HG03378 (cell line): Measurements from ENCODE around the gene PERM1.
"Not testable (repeated sequence)": the region's sequence is repeated elsewhere in the genome, so short reads cannot be mapped to it uniquely, and the experiment has no call there.

Experiments
- ATAC-seq: cut with Tn5 transposase; IDR thresholded peaks from one replicate; pipeline ENCODE4 v1.9.1; 2021; ENCODE audit warnings: mild to moderate bottlenecking, moderate library complexity; ENCODE audit not compliant: unreplicated experiment

Gene PERM1

DNA sequence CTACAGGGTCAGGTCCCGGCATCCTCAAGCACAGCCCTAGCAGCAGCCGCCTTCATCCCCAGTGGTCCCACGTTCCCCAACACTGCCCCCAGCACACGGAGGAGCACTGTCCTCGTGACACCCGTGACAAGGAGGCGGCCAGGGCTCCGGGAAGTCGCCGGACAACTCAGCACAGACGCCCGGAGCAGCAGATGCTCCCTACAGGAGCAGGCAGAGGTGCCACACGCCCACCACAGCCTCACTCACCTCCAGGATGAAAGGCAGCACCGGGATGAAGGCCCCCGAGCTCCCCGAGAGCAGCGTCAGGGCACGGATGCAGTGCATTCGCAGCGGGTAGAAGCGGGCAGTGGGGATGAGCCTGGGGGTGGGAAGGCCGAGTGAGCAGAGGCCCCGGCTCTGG is 31.0 kb downstream of the PERM1 start:
- no peak for ATAC-seq

DNA sequence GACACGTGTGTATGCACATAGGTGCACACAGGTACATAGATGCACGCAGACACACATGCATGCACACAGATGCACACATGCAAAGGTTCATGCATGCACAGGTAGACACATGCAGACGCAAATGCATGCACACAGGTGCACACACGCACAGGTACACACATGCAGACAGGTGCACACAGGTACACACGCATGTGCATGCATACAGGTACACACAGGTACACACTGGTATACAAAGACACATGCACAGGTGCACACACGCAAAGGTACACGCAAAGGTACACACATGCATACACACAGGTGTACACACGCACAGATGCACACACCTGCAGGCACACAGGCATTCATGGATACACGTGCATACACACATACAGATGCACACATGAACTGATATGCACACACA is 31.6 kb downstream of the PERM1 start:
- no peak for ATAC-seq

DNA sequence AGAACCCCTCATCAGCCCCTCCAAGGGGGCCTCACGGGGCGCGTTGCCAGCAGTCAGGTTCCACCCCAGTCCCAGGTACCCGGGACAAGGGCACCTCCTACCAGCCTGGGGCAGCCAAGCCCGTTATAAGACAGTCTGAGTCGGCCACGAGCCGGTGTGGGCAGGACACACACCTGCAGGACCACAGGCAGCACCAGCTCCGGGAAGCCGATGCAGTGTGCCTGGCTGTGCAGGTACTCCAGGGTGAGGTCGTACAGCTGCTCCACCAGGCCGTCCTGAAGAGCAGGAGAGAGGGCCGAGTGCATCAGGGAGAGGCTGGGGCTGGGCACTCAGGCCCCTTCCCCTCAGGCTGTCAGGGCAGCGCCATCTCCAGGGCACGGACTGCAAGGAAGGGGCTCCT is 33.9 kb downstream of the PERM1 start:
- ATAC-seq = no peak

DNA sequence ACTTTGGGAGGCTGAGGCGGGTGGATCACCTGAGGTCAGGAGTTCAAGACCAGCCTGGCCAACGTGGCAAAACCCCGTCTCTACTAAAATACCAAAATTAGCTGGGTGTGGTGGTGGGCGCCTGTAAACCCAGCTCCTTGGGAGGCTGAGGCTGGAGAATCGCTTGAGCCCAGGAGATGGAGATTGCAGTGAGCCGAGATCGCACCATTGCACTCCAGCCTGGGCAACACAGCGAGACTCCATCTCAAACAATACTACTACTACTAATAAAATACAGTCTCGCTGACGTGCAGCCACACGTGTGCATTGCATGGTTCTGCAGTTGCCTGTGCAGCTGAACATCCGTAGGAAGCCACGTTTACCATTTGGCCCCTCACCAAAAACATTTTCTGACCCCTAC is 35.1 kb downstream of the PERM1 start:
- ATAC-seq = not testable (repeated sequence)

DNA sequence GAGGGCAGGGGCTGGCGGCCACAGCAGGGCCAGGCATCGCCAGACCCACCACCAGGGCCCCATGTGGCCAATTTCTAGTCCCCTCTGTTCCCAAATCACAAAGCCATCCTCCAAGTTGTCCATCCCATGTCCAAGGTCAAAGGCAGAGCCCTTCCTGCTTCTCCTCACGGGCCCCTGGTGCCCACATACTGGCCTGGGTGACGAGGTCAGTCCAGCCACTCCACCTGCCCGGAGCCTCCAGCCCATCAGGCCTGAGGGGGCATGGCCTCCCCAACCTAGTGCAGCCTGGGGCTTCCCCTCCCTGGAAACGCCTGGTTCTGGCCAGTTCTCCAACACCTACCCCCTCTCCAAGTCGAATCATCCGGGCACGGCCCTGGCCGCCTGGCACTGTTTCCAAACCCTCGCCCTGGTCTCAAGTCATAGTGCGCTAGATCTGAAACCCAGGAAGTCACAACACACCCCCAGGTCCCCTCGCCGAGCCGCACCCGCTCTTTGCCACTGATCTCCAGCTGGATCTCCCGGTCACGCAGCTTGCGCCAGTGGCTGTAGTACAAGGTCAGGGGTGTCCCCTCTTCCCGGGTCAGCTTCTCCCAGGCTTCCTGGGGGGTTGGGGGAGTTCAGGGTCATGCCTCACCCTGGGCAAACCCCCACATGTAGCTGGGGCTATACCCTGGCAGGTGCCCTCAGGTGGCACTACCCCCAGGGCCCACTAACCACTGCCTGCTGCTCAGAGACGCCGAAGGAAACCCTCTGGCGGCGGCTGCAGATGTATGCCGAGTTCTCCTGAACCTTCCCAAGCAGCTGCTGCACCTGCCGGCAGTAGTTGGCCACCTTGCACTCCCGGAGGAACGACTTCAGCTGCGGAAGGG is 36.0 kb downstream of the PERM1 start:
- no peak for ATAC-seq

DNA sequence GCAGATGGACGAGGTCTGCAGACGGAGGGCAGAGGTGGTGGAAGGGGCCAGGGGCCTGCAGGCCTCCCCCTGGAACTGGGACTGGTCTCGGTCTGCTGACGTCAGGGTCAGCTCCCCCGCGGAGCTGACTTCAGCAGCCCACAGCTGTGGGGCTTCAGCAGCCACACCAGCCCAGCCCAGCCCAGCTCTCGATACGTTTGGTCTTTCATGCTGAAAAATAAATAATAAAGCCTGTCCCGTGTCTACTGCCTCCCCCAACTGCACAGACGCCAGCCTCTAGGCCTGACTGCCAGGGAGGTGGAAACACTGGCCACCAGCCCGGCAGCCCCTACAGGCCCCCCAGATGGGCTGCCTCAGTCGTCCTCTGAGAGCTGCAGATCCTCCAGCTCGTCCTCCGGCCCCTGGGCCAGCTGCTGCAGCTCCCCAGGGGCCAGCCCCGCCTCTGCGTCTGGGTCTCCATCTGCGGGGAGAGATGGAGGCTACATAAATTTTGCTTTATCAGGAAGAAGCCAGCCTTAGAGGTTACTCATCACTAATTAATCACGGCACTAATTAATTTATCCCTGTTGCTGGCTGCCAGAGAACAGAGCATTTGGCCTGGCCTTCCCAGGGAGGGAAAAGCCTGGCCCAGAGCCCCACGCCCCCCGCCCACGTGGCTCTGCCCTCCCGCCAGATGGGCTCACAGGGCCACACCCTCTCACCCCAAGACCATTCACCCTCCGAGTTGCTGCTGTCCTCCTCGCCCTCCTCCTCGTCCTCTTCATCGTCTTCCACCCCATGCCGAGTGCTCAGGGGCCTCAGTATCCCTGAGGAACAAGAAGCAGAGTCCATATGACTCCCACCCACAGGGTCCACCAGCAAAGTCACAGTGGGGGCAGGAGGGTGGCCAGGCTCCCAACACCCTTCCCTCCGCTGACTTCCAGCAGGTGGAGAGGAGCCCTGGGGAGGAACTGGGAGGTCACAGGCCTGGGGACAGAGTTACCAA is 37.3 kb downstream of the PERM1 start:
- no peak for ATAC-seq

DNA sequence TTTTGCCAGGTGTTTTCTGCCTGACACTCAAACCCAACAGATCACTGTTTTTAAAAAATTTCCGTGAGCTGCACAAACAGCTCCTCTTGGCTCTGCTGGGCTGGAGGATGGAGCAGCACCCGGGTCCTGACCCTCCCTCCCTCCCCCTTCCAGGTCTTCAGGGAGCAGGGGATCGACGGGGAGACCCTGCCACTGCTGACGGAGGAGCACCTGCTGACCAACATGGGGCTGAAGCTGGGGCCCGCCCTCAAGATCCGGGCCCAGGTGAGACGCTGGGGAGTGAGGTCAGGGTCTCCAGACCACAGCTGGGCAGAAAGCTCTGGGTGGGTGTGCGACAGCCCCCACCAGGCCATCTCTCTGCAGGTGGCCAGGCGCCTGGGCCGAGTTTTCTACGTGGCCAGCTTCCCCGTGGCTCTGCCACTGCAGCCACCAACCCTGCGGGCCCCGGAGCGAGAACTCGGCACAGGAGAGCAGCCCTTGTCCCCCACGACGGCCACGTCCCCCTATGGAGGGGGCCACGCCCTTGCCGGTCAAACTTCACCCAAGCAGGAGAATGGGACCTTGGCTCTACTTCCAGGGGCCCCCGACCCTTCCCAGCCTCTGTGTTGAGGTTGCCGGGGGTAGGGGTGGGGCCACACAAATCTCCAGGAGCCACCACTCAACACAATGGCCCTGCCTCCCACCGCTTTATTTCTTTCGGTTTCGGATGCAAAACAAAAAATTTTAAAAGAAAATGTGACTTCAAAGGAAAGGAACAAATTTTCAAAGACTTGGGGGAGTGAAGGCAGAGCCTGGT is 38.1 kb downstream of the PERM1 start:
- ATAC-seq = no peak

DNA sequence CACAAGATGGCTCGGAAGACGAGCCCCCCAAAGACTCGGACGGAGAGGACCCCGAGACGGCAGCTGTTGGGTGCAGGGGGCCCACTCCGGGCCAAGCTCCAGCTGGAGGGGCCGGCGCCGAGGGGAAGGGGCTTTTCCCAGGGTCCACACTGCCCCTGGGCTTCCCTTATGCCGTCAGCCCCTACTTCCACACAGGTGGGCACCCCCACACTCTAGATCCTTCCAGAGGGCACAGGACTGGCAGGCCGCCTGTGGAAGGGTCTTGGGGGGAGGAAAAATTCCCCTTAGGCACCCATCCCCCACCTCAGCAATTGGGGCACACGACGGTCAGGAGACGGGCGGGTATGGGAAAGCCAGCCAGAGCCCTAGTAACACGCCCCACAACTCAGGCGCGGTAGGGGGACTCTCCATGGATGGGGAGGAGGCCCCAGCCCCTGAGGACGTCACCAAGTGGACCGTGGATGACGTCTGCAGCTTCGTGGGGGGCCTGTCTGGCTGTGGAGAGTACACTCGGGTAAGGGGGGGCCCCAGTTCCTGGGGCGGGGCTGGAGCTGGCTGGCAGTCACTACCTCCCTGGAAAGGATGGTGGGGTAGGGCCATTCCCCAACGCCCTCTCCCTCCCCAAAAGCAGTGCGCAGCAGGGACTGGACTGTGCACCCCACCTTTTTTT is 38.9 kb downstream of the PERM1 start:
- no peak for ATAC-seq

DNA sequence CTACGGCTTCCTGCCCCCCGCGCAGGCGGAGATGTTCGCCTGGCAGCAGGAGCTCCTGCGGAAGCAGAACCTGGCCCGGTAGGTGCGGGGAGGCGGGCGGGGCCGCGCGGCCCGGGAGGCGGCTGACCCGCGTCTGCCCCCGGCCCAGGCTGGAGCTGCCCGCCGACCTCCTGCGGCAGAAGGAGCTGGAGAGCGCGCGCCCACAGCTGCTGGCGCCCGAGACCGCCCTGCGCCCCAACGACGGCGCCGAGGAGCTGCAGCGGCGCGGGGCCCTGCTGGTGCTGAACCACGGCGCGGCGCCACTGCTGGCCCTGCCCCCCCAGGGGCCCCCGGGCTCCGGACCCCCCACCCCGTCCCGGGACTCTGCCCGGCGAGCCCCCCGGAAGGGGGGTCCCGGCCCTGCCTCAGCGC is 39.5 kb downstream of the PERM1 start:
- ATAC-seq = no peak

DNA sequence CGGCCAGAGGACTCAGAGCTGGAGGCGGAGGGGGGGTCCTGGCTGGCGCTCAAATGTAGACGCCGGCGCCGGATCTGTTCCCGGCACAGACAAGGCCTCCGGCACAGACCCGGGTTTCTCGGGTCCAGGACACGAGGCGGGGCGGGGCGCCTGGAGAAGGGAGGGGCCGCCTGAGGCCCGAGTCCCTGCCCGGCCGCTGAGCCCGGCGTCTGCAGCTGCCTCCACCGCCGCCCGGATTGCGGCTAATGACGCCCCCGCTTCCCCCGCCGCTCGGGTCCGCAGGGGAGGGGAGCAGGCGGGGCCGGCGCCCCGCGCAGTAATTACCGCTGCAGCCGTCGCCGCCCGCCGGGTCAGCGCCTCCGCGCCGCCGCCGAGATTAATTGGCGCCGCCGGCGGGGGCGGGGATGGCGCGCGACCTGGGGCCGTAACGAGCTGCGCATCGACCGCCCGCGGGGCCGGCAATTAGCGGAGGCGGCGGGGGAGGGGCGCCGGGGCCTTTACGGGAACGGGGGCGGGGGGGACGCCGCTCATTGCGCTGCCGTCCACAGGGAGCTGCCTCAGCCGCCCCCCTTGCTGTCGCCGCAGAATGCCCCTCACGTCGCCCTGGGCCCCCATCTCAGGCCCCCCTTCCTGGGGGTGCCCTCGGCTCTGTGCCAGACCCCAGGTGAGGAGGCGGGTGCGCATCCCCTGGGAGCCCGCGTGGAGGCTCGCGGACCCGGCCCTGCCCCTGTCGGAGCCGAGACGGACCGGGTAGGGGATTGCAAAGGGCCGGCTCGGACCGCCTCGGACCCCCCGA is 40.1 kb downstream of the PERM1 start:
- no peak for ATAC-seq

DNA sequence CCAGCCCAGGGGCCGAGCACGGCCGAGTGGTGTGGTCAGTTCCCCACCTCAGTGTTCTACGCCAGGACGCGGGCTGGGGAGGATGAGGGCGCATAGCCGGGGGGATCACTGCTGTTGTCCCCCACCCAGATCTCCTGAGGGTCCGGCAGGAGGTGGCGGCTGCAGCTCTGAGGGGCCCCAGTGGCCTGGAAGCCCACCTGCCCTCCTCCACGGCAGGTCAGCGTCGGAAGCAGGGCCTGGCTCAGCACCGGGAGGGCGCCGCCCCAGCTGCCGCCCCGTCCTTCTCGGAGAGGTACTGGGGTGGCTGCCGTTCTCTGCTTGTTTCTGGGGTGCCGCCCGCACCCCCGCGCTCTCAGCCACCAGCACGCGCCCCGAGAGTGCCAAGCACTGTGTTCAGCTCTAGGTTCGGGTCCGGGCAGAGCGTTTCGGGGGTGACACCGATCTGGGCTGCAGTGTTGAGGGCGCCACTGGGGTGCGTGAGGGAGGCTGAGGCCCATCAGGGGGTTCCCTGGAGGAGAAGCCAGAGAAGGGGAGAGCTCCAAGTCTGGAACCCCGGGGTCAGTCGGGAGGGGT is 40.8 kb downstream of the PERM1 start:
- no peak for ATAC-seq

DNA sequence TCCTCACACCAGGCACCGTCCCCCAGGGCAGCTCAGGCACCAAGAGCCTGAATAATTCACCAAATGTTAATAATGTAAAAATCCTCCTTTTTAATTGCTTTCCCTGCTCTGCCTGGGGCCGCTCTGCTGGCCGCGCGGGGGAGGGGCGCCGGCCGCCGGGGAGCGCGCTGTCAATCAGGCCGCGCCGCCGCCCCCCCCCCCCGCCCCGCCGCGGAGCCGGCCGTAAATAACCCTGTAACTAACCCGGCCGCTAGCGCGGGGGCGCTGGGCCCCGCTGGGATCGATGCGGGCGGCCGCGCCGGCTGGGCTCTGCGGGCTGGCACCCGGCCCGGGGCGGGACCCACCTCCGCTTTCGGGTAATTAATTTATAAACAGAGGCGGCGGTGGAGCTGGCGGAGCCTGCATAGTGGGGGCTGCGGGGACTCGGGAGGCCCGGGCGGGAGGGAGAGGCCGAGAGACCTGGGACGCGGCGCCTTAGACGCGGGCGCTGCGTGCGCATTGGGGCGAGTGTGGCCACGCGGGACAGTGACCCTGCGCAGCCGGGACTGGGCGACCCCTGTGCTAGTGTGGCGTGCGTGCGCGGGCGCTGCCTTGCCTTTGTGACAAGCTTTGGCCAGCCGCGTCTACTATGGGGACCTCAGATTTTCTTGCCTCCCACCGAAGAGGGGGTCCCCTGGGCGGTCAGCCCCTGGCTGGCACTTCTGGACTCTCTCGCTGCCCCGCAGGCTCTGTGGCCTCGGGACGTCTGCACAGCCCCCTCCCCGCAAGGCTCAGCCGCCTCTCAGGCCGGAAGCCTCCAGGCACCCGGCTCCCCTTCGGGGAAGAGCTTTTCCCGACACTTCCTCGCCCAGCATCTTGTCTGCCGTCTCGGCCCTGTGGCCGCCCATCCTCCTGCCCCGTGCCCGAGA is 41.5 kb downstream of the PERM1 start:
- no peak for ATAC-seq

DNA sequence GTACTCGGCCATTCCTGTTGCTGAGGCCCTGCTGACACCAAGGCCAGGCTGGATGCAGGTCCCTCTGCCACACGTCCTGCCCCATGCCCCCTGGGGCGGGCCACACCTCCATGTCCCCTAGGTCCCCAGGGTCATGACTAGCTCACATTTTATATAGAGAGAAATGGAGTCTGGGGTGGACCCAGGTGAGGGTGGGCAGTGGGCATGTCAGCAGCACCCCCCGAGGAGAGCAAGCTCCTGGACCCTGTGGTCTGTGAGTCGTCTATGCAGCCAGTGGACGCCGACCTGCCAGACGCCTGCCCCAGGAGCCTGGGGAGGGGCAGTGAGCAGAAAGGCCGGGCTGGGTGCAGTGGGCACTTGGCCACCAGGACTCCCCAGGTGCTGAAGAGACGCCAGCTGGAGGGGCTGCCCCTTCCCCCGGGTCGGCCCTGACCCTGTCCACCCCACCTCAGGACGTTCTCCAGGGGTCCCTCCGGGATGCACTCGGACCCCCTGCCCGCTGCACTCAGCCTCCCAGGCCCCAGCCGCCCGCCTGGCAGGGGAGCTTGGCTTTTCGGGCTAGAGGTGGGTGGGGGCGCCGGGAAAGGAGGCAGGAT is 42.3 kb downstream of the PERM1 start:
- ATAC-seq = no peak

DNA sequence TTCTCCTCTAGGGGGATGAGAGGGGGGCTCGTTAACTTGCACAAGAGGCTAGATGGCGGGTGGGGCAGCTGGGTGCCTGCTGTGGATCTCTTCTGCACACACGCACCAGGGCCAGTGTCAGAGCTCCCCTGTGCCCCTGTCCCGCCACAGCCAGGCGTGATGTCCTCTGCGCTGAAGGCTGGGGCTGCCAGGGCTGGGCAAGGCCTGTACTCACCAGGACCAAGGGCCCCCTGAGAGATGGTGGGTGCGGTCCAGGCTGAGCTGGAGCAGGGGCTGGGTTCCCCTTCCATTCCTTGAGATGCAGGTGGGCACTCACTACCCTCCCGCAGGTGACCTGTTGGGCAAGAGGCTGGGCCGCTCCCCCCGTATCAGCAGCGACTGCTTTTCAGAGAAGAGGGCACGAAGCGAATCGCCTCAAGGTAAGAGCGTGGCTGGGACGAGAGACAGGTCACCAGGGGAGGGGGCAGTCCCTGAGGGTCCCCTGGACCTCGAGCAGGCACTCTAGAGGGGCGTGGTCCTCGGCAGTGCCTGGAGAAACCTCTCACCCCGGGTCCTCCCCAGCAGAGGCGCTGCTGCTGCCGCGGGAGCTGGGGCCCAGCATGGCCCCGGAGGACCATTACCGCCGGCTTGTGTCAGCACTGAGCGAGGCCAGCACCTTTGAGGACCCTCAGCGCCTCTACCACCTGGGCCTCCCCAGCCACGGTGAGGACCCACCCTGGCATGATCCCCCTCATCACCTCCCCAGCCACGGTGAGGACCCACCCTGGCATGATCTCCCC is 43.0 kb downstream of the PERM1 start:
- ATAC-seq = no peak

DNA sequence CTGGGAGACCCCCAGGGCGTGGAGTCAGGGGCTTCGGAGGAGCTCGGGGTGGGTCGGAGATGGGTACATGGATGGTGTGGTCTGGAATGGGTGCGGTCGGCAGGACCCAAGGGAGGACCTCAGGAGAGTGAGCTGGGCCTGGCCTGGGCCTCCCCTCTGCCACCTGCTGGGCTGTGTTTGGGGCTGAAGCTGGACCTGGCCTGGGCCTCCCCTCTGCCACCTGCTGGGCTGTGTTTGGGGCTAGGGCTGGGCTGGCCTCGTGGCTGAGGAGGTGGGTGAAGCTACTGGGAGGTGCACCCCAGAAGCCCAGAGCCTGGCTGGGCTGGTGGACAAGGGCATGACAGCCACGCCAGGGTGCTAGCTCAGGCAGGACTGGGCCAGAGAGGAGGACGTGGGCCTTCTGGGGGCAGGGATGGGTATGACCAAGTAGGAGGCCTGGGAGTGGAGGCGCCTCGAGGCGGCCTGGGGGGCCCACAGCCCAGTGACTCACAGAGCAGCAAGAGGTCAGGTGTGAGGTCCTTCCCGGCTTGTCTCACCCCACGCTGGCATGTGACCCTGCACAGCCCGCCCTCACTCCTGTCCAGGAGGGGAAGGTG is 43.7 kb downstream of the PERM1 start:
- no peak for ATAC-seq

DNA sequence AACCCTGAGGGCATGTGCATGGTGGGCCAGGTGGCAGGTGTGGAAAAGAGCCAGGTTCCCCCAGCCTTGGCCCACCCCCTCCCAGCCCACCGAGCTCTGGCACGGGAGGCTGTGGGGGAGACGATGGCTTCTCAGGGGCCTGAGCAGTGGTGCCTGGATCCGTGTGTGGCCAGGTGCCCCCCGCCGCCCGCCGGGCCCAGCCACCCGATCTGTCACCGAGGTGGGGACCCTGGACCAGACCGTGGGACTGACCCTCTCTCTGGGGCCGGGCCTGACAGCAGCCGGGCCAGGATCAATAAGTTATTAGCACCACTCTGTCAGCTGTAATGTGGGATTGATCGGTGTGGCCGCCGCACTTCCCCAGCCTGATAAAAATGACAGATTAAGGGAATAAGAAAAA is 44.4 kb downstream of the PERM1 start:
- ATAC-seq = no peak
